ENCODE measurements around the gene GABRB2. TPM values are rescaled to one million over a fixed set of nuclear protein-coding genes. Genes with fewer than 3 reads are reported as not detected.

GABRB2 gene
- total RNA-seq (2022; extraction: Qiagen RNA extraction) = not detected in 5 replicates

GRCh38 chr5:161546470-161547301 lies at the start of gene GABRB2:
TSS of gene GABRB2 (minus strand) at chr5:161546725. CDS start at chr5:161546643, 82 bp downstream.

Other genes with a start within 250 kb of the GABRB2 start
- gene GABRA6, start 139.0 kb upstream of the GABRB2 start, total RNA-seq (2022; extraction: Qiagen RNA extraction) = not detected in 5 replicates